NCI-H1092 (cell line): ENCODE measurements around the gene ADA.

Experiments used
- DNase-seq: peaks from one replicate; lab custom pipeline; 2025; lab: John Stamatoyannopoulos, UW

ADA gene

GRCh38 chr20:44644667-44645131 is 6.8 kb downstream of the ADA start:
- DNase-seq = no peak

GRCh38 chr20:44644230-44644617 is 7.3 kb downstream of the ADA start:
- no peak for DNase-seq

DNA sequence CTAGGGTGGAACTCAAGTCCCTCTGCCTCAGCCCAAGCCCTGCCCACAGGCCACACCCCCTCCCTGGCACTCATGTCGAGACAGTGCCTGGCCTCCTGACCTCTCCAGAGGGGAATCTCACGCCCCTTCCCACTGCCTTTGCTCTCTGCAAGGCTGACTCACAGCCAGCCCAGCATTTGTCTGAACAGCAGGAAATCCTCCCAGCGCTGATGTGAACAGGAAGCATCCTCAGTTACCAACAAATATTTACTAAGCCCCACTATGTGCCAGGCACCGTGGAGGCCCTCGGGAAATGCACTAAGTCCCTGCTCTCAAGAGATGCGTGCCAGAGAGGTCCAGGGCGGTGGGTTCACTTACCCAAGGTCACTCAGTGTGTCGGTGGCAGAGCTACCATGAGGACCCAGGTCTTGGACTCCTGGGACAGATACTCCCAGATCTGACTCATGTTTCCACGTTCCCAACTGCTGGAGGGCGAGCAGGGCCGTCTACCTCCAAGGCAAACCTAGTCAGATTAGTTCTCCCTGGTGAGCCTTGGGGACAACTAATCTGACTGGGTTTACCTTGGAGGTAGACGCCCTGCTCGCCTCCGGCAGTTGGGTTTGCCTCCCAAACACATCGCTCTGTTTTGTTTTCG is 7.8 kb downstream of the ADA start:
- no peak for DNase-seq

GRCh38 chr20:44643154-44643519 is 8.4 kb downstream of the ADA start:
- DNase-seq = no peak

DNA sequence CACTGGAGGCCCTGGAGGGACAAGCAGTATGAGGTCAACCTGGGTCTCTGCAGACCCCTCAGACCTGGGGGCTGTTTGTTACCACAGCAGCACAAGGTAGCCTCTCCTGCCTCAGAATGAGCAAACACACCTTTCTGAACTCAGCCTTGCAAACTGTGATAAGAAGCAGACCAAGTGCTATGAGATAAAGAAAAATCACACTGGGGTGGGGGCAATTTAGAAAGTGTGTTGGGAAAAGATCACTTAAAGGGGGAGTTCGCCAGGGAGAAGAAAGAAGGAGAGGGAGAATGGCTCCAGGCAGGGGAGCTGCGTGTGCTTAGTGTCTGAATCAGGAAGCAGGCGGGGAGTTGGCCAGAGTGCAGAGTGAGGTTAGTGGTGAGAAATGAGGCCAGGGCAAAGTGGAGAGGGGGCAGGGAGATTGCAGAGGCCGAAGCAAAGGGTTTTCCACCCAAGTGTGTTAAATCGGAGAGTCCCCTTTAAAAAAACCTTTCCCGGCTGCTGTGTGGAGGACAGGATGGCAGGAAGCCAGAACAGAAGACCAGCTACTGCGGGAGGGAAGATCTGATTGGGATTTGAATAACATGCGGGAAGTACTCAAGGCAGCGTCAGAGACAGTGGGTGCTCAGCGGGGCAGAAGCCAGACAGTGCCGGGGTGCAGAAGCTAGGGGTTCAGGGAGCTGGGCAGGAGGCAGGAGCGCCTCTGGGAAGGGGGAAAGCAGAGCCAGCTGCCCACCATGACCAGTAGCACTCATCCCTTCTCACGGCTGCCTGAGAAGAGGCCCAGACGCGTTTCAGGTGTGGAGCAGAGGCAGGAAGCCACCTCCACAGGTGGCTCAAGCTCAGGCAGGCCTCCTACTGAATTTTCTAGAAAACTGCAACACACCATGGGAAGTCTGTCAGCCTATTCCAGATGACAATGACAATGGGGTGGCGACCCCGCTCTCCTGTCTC is 9.0 kb downstream of the ADA start:
- DNase-seq = peak; percentile 61

DNA sequence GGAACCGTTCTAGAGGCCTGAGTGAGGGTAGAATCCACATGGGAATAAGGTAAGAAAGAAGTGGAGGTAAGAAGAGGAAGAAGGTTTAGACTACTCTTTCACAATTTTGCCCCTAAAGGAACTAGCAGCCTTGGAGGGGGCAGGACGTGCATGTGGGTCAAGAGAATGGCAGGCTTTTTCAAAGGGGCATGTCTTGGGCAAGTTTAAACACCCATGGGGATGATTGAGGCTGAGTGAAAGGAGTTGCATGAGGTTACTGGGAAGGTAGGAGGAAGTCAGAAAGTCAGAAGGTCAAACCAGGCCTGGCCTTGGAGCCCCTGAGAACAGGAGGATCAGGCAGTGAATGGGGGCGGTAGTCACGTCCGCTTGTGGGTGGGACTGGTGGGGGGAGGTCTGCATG is 10.2 kb downstream of the ADA start:
- DNase-seq = no peak

DNA sequence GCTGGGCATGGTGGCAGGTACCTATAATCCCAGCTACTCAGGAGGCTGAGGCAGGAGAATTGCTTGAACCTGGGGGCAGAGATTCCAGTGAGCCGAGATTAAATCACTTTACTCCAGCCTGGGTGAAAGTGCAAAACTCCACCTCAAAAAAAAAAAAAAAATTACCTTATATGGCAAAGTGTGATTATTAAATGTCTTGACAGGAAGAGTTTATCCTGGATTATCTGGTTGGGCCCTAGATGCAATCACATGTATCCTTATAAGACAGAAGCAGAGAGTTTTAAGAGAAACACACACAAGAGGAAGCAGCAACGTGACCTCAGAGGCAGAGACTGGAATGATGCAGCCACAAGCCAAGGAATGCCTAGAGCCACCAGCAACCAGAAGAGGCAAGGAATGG is 11.0 kb downstream of the ADA start:
- DNase-seq = no peak

DNA sequence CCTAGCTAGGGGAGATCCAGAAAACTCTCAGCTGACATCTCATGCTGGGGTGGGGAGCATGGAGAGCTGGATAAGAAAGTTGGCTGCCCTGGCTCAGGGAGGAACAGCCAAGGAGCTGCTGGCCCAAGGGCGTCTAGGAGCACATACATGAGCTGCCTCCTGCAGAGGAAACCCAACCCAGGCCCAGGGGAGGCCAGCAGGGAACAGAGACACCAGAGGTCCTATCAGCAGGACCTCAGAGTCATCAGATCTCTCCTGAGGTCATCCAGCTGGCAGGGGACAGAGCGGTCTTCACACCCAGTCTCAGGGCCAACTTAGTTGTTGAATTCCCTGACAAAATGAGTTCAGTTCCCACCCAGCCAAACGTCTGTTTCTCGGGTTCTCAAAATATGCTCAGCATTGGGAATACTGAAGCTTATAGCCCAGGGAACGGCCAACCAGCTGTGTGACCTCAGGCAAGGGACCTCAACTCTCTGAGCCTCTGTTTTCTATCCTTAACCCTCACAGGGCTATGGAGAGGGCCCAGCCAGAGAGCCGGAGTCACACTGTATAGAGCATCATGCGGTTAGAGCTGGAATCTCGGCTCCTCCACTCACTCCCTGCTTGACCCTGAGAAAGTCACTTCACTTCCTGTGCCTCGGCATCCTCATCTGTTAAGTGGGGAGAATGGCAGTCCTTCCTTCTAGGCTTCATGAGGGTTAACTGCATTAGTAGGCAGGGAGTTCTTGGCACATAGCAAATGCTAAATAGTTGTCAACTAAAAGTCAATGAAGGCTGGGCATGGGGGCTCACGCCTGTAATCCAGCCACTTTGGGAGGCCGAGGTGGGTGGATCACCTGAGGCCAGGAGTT is 13.8 kb downstream of the ADA start:
- no peak for DNase-seq

DNA sequence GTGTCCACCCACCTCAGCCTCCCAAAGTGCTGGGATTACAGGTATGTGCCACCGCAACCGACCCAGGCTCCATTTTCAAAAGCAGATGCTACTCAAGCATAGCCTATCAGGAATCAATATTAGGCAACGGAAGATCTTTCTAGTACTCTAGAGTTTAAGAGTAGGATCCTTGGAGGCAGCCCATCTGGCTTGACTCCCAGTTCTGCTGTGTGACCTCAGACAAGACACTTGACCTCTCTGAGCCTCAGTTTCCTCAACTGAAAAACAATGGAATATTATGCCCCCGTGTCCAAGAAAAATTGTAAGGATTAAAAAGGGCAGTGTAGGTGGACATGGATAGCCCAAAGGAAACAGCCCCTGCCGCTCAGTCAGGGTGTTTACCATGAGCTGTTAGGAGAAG is 14.5 kb downstream of the ADA start:
- no peak for DNase-seq

GRCh38 chr20:44635877-44636276 is 15.6 kb downstream of the ADA start:
- DNase-seq = no peak

GRCh38 chr20:44633872-44634600 is 17.5 kb downstream of the ADA start:
- DNase-seq = no peak

GRCh38 chr20:44633187-44633810 is 18.2 kb downstream of the ADA start:
- DNase-seq = no peak

GRCh38 chr20:44632103-44632752 is 19.3 kb downstream of the ADA start:
- no peak for DNase-seq

- no peak for DNase-seq
Observed at GRCh38 chr20:44630297-44630696, 21.2 kb downstream of the ADA start.

DNA sequence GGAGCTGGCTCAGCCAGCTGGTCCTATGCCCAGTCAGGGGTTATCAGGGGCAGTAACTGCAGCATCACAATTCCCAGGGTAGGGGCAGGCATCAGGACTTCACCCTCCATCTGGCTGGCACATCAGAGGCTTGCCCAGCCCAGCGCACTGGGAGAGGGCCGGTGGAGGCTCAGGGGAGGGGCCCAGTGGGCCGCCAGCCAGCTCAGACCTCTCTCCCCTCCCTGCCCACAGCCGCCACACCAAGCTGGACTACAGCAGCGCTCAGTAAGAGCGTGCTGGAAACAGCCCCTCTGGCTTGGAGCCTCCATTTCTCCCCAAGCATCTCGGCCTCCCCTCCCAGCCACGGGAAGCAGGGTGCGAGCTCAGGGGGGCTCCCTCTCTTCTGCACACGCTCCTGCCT is 22.0 kb downstream of the ADA start:
- DNase-seq = no peak

- no peak for DNase-seq
Observed at GRCh38 chr20:44629017-44629385, 22.5 kb downstream of the ADA start.

GRCh38 chr20:44627364-44628010 is 24.0 kb downstream of the ADA start:
- DNase-seq = no peak

GRCh38 chr20:44626278-44626677 is 25.2 kb downstream of the ADA start:
- DNase-seq = no peak

GRCh38 chr20:44625361-44625760 is 26.1 kb downstream of the ADA start:
- DNase-seq = no peak

DNA sequence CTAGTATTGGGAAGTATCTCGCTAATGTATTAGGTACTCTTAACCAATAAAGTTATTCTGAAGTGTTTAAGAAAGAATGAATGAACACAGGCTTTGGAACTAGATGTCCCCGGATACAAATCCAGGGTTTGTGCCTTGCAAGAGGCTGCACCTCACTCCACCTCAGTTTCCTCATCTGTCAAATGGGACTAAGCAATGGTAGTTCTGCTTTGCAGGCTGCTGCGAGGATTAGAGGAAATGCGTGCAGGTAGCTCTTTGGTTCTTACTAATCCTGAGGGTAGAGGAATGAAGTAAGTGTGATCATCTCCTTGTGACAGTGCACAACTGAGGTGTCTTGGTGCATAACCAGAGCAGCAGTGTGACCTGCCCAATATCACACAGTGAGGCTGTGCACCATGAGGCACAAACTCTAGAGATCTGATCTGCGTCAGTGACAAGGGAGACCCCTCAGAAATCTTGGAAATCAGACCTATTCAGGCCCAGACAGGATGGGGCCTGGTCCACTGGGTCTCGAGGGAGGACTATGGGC is 26.7 kb downstream of the ADA start:
- DNase-seq = no peak
